Renal pelvis (tissue), 4 donors: Measurements from ENCODE around the gene PDE5A. TPM values are rescaled to one million over a fixed set of nuclear protein-coding genes. Genes with fewer than 3 reads are reported as not detected.

Source experiments
- DNase-seq: peaks from one replicate; pipeline ENCODE4 v3.0.0-alpha.2; 2013
- polyA plus RNA-seq, 3 donors: library from polyadenylated mRNA; unstranded; fragments of 120-200 nt; gene quantifications; one replicate each; pipeline ENCODE4 v1.2.1, GENCODE V29; 2013; ENCODE audit not compliant: insufficient read length in 3 of 3

Gene PDE5A
- polyA plus RNA-seq, 3 donors, result 36.6 to 48.7 (median 40.5) TPM

- no peak for DNase-seq
Observed at GRCh38 chr4:119525771-119526712, 102.6 kb downstream of the PDE5A start.

GRCh38 chr4:119525005-119525749 is 103.4 kb downstream of the PDE5A start:
- DNase-seq, result no peak

DNA sequence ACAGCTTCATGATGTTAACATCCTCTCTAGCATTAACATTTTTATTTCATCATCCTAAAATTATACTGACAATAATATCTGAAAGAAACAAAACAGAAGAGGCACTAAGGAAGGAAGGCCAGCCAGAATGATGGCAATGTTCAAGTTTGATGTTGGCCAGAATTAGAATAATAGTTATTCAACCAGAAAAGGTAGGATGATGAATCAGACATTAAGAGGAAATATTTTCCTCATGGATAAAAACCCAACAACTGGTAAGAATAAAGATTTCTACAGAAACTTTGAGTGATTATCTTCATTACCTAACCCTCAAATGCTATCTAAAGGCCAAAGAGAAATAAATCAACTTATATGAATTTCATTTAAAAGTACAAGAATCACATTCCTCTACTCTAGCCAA is 105.2 kb downstream of the PDE5A start:
- DNase-seq, result no peak

- DNase-seq, result no peak
Observed at GRCh38 chr4:119521268-119521667, 107.3 kb downstream of the PDE5A start.

- no peak for DNase-seq
Observed at GRCh38 chr4:119518915-119519410, 109.6 kb downstream of the PDE5A start.

DNA sequence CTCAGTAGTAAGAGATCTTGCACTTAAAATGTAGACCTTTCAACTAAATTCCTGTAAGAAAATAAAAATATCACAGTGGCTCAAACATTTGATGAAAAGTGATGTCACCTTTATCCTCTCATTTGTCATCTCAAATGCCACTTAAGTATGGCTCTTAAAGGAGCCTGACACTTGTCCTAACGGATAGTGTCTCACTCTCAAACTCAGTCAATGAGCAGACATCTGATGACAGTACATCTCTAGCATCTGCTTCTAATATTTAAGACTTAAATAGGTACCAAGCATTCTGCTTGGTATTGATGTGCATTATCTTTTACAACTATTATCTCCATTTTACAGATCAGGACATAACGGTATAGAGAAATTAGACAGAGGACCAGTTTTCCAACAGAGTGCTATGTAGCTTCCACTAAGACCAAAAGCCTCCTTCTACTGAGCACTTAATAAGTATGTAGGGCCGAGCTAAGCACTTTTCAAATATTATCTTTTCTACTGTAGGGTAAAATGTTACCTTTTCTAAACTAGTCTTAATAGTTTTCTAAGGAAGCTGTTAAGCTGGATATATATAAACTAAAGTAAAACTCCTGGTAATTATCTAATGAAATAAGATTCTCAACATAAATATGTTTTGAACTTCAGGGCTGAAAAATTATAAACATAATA is 110.2 kb downstream of the PDE5A start:
- DNase-seq, result no peak

GRCh38 chr4:119517361-119518229 is 111.0 kb downstream of the PDE5A start:
- DNase-seq, result no peak

- DNase-seq, result no peak
Observed at GRCh38 chr4:119512398-119512797, 116.2 kb downstream of the PDE5A start.

DNA sequence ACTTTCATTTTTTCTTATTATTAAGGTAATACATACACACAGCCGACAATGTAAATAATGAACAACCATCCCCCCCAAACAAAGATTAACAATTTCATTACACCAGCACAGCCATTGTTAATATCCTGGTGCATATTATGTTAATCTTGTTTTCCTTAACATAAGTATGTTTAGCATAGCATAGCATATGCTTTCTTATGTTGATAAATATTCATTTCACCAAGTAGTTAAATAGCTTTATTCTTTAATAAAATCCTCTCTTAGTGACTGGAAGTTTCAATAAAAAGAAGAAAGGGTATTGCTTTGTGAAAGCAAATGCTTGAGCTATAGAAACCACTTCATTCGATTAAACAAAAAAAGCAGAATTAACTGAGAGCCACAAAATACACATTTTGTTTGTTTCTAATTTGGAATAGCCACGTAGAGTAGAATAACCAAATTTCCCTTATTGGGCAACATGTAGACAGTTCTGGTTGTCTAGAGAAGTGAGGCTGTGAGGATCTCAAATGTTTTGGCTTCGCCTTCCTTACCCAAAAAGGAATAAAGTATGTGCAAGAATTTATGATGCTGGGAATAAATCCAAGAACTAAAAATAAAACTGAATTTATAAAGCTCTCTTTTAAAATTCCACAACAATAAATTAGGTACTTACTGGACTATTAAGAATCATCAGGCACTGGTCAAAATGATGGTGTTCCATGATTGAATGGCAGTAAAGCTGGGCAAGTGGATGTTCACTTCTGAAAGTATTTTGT is 118.0 kb downstream of the PDE5A start:
- DNase-seq, result no peak

DNA sequence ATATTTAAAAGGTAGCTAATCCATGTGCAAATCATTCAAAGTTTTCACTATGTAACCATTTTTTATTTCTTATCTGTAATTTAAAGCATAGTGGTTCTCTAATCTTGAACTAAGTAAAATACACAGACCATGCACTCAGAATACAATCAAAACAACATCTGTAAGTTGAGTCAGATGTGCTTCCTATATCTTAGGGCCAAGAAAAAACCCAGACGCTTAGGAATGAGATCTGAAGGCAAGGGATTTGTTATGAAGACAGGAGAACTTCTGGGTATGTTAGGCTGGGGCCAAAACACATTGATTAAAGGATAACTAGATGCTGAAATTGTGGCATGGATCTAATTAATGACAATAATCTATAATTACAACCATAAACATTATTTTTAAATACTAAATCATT is 120.3 kb downstream of the PDE5A start:
- DNase-seq, result no peak

- peak; percentile 33 for DNase-seq
Observed at GRCh38 chr4:119506806-119507205, 121.8 kb downstream of the PDE5A start.

GRCh38 chr4:119504616-119505015 is 124.0 kb downstream of the PDE5A start:
- DNase-seq, result no peak

DNA sequence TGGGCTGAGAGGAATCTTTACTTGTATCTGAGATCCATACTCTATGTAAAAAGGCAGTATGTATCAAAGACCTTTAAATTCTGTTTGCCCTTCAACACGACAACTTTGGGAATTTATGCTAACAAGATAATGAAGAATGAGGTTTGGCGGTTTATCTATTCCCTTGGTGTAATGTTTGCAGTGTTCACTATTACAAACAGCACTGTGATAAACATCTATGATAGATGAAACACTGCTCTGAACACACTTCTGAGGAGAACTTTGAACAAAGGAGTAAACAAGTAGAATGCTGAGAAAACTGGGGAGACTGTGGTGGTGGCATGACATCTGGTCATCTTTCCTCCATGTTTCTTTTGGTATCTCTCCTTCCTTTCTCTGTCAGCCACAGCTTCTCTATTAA is 126.9 kb downstream of the PDE5A start:
- DNase-seq, result no peak

GRCh38 chr4:119498527-119498926 is 130.1 kb downstream of the PDE5A start:
- peak; percentile 69 for DNase-seq

DNA sequence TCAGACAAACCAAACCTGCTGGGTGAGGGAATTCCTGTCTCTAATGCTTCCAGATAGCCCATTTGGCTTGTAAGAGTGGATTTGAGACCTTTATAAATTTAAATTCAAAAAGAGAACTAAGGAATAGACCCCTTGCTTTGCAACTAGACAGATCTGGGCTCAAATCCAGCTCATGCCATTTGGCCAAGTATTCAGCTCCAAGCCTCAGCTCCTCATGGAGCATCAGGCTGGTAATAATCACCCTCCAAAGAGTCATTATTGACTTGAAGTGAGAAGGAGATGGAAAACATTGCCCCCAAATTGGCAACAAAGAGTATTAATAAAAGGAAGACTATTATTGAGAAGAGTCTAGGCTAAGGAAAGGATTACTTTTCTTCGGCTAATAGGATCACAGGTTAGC is 134.7 kb downstream of the PDE5A start:
- no peak for DNase-seq

DNA sequence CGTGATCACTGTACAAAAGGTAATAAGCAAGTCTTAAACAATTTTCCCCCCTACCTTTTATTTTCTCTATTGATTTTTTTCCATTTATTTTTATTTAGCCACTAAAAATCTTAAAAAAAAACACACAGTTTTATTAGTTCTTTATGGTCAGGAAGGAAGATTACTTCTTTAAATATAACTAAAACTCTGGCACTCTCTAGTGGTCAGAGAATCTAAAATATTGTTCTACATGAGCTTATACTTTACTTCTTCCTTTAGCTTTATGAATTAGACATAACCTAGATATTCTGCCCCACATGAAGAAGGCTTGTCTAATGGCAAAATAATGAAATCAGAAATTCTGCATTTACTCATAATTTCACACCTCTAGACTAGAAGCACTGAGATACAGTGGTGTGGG is 135.2 kb downstream of the PDE5A start:
- no peak for DNase-seq

DNA sequence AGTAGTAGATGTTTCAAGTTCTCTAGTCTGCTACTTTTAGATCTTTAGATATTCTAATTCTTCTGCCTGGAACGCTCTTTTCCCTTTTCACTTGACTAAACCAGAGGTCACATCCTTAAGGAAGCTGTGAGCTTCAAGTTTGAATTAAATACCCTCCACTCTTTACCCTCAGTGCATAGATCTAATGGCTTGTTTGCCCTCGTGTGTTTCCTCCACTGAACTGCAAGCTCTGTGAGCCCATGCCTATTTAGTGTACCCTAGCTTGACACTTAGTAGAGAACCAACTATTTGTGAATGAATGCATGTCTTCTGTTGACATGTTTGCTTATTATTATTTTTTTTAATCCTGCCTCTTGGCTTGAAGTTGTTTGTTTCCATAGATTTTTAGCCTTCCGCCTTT is 138.3 kb downstream of the PDE5A start:
- no peak for DNase-seq

DNA sequence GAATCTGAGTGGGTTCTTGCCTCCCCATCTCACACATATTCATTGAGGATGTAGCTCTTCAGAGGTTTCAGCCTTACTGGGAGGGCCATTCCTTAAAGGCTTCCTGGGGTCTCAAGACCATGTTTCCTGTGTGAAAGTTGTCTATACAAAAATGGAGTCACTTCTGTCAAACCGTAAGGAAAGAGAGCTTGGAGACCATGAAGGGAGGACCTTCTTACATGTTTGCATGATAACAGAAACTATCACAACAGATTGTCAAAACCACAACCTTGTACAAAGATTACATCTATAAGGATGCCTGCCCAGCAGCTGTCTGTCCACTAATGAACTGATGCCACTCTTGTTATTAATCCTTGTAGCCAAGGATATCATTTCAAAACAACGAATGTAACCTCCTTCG is 139.3 kb downstream of the PDE5A start:
- no peak for DNase-seq

DNA sequence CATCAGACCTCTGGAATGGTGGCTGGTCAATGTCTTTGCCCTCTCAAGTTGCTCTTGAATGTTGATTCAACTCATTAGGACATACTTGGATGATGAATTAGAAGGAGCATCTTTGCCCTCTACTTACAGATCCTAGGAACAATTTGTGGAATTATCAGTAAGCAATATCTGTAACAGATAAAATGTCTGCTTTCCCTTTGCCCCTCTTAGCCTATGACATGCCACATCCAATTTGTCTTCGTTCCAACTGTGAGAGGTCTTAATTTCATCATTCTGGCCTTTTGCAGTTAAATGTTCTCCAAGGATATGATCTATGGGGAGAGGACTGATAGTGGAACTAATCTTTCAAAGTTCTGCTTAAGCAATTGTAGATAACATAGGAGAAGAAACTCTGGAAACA is 148.3 kb downstream of the PDE5A start:
- no peak for DNase-seq

GRCh38 chr4:119479835-119480234 is 148.8 kb downstream of the PDE5A start:
- no peak for DNase-seq
